SH-SY5Y (cell line): Measurements from ENCODE around the gene RBFOX2.
A peak's percentile ranks its signal among the peaks of the same experiment; 100 is the strongest.

Source experiments
- GATA2 ChIP-seq: IDR thresholded peaks from 2 replicates; pipeline ENCODE4 v1.6.1; 2011; ENCODE audit warnings: mild to moderate bottlenecking, low read depth, low read length
- GATA3 ChIP-seq: IDR thresholded peaks from 2 replicates; pipeline ENCODE4 v1.6.1; 2011; ENCODE audit warnings: low read depth, mild to moderate bottlenecking, low read length, moderate library complexity

The RBFOX2 gene

DNA sequence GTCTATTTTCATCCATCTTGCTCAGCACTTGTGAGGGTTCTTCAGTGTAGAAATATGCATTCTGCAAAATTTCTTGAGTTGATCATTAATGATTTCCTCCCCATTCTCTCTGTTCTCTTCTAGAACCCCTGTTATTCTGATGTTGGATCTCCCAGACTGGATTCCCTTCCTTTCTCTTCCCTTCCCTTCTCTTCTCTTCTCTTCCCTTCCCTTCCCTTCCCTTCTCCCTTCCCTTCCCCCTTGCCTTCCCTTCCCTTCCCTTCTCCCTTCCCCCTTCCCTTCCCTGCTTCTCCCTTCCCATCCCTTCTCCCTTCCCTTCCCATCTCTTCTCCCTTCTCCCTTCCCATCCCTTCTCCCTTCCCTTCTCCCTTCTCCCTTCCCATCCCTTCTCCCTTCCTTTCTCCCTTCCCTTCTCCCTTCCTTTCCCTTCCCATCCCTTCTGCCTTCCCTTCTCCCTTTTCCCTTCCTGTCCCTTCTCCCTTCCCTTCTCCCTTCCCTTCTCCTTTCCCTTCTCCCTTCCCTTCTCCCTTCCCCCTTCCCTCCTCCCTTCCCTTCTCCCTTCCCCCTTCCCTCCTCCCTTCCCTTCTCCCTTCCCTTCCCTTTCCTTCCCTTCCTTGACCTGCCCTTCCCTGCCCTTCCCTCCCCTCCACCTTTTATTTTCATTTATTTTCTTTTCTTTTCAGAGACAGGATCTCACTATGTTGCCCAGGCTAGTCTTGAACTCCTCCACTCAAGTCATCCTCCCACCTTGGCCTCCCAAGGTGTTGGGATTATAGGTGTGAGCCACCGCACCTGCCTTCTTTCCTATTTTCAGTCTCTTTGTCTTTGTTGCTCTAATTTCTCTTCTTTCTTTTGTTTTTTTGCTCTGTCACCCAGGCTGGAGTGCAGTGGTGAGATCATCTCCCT is 24.9 kb upstream of the RBFOX2 start:
- no peak for TF ChIP-seq GATA3
- TF ChIP-seq GATA2 = no peak

DNA sequence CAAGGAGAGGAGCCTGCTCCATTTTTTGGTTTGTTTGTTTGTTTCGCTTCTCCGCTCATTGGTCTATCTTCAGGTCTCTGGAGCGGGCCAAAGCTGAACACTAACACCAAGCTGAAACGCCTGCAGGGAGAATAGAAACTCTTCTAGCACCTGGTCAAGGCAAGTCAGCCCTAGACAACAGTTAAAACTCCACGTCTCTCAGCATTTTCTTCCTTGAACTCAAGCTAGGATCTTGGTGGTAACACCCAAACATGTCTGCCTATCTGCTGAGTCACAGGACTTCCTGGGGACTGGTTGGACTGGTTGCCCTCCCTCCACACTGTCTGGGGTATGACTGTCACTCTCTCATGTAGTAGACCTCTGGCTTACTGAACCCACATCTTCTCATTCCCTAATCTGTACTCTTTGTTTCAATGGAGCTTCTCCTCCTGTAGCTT is 23.9 kb upstream of the RBFOX2 start:
- TF ChIP-seq GATA2 = no peak
- TF ChIP-seq GATA3 = no peak

DNA sequence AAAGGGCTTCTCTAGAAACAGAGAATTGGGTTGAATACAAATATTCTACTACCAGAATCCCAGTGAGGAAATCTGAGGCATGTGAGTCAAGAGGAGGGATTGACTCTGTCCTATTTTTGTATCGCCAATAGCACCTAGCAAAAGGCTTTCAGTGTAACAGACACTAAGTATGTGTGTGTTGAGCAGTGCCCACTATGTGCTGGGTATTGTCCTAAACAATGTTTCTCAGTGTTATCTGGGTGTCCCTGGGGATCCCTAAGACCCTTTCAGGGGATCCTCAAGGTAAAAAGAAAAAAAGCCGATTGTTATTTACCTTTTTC is 21.0 kb upstream of the RBFOX2 start:
- TF ChIP-seq GATA2 = no peak
- no peak for TF ChIP-seq GATA3

- TF ChIP-seq GATA2 (no peak), GATA3 (no peak)
Observed at GRCh38 chr22:36048911-36049677, 20.5 kb upstream of the RBFOX2 start.

DNA sequence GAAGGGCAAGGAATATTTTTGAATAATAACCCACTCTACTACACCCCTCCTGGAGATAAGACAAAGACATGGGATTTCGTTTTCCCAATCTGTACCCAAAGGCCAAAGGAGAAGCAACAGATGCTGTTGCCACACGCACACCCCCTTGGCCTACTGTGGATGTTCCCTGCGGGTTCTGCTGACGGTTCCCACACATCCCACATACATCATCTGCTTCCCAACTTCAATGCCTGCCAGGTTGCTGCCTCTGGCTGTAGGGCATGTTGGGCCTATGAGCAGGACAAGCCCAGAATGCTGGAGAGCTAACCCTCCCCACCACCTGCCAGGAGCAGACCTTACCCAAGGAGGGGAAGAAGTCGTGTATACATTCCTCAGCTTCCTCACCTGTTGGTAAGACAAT is 13.6 kb upstream of the RBFOX2 start:
- TF ChIP-seq GATA2 (no peak), GATA3 (no peak)

DNA sequence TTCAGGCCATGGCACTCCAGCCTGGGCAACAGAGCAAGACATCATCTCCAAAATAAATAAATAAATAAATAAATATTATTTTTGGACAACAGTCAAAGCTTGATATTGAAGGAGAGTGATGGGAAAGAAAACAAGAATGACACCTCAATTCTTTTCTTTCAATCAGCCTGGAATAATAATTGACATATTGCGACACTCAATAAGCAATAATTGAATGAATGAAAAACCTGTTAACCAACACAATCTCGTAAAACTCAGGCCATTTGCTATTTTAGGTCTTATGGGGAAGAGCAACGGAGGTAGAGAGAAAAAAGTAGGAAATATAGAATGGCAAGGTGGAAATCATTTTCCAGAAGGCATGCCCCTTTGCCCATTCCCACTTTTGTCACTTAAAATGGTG is 10.5 kb upstream of the RBFOX2 start:
- TF ChIP-seq GATA3 = no peak
- no peak for TF ChIP-seq GATA2

- TF ChIP-seq GATA2 = no peak
- TF ChIP-seq GATA3 = no peak
Observed at GRCh38 chr22:36037102-36037758, 8.6 kb upstream of the RBFOX2 start.

GRCh38 chr22:36036167-36036624 is 7.6 kb upstream of the RBFOX2 start:
- peak; percentile 96 for TF ChIP-seq GATA2
- peak; percentile 91 for TF ChIP-seq GATA3

GRCh38 chr22:36032611-36033010 is 4.0 kb upstream of the RBFOX2 start:
- no peak for TF ChIP-seq GATA2
- TF ChIP-seq GATA3 = no peak

DNA sequence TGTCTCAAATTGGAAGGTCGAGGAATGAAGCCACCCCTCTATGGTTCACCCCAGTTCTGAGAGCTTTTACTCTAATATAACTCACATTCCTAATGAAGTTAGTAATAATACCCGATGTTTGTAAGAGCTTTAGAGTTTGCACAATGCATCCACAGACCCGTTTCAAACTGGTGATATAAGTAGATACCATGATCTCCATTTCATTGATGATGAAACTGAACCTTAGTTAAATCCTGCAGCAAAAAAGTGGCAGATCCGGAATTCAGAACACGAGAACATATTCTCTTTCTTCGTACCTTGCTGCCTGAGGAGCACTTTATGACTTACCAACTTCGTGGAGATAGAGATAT is 757 bp upstream of the RBFOX2 start:
- TF ChIP-seq GATA3 (no peak), GATA2 (no peak)

DNA sequence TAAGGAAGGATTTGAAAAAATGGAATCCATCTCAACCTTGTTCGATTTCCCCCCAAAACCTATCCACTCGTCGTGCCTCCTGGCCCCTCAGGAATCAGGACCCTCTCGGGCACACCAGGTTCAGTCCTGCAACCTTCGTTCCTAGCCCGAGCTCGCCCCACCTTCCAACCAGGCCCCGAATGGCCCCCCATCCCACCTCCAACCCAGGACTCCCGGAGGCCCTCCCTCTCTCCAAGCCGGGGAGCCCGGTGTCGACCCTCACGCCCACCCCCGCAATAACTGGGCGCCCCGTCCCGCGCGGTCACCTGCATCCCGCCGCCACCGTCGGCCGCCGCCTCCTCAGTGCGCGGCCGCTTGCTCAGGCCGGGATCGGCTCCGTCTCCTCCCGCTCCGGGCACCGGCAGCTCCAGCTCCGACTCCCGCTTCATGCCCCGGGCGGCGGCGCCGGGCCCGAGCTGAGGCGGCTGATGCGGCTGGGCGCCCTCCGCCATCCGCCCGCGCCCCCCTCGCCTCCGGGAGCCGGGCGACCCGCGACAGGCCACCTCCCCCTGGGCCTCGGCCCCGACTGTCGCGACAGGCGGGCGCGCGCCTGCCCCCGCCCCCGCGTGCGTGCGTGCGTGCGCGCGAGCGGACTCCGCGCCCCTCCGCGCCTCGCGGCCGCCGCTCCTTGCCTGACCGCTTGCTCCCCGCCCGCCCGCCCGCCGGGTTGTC is 534 bp downstream of the RBFOX2 start:
- TF ChIP-seq GATA2 (no peak), GATA3 (no peak)

- TF ChIP-seq GATA2 = no peak
- no peak for TF ChIP-seq GATA3
Observed at GRCh38 chr22:36027579-36027934, 1.1 kb downstream of the RBFOX2 start.

- TF ChIP-seq GATA2 (no peak), GATA3 (no peak)
Observed at GRCh38 chr22:36026741-36027140, 1.9 kb downstream of the RBFOX2 start.

DNA sequence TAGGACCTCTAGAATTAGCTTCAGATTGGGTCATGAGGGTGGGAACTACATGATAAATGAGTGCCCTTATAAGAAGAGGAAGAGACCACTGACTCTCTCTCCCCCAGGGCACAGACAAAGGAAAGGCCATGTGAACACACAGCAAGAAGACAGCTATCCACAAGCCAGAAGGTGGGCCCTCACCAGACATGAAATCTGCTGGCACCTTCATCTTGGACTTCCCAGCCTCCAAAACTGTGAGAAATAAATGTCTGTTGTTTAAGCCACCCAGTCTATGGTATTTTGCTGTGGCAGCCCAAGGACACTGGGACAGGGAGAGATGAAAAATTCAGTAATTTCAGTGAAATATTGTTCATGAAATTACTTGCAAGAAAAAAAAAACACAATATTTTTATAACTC is 5.9 kb downstream of the RBFOX2 start:
- TF ChIP-seq GATA3 = no peak
- TF ChIP-seq GATA2 = no peak

GRCh38 chr22:36022162-36022561 is 6.5 kb downstream of the RBFOX2 start:
- TF ChIP-seq GATA3 (no peak), GATA2 (no peak)

GRCh38 chr22:36021606-36022153 is 6.9 kb downstream of the RBFOX2 start:
- TF ChIP-seq GATA3 (no peak), GATA2 (no peak)
